ENCODE data around the gene TMEM18.

TMEM18 gene

DNA sequence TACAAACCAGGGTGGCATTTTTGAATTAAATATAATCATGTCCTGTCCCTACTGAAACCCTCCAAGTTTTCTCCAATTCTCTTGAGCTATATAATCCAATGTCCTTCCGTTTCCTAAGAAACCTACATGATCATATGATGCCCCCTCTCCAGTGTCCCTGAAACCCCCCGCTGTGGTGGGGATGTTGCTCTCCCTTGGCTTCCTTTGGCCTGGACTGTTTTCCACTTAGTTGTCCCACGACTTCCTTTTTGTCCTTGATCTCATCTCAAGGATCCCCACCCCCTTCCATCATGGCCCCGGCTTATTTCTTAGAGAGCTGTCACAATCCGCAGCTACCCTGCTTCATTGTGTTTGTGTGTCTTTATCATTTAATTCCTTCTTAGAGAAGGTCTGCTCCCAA, 43.8 kb downstream of the TMEM18 start:
- no peak for DNase-seq (ENCODE audit: low read depth)

DNA sequence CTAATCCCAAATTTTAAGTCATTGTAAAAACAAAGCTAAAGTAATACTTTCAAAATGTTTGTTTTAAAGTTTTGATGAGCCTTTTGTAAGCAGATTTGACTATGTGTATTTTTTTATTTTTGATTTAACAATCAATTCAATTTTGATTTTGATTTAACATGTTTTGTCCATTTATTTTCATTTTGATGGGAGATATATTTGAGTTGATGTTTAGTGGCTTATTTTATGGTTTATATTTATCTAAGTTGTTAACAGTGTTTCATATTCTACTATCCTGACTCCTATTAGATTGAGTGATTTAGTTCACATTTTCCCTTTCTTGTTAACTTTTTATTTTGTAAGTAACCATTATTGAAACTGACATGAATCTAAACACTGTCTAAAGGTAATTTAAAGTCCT, 44.7 kb downstream of the TMEM18 start:
- DNase-seq (ENCODE audit: low read depth), result no peak

DNA sequence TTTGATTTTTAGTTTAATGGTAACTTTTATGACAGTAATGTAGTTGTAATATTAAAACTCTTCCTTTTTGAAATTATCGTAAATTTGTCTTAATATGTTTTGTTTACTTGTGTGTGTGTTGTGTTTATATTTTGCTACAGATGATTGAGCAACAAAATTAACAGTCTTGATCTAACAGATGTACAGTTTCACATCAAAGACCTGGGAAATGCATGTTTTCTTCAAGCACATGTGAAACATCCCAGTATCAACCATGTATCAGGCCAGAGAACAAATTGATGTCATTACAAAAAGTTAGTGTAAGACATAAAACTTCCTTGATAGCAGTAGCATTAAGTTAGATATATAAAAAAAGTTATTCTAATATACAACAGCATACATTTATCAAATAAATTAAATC, 45.5 kb downstream of the TMEM18 start:
- DNase-seq (ENCODE audit: low read depth), result no peak

DNA sequence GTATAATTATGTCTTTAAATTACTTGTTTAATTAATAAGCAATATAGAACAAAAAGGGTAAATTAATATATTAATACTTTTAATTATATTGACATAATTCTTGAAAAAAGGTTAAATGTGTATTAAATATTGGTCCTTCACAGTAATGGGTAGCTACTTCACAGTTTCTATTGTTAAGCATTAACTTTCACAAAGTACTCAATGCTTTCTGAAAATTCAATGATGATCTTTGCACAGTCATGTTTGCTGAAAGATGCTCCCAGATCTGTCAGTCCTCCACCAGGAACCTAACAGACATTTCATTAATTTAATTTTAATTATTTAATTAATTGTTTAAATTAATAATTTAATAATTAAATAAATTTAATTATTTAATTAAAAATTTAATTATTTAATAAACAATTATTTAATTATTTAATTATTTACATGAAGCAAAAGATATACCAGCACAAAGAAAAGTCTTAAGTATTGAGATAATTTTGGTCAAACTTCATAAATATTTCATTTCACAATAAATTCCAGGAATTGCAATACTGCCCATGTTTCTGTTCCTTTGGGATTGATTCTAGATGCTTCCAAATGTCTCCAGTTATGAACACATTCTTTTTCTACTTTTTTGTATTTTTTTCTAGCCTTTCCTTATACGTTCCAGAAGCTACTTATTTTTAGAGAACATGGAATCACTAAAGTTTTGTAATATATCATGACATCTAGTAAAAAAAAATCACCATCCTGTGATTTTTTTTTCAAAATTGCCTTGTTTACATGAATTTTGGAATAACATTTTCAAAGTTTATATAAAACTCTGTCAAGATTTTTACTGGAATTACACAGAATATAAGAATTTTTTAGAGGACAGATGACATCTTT, 46.5 kb downstream of the TMEM18 start:
- no peak for DNase-seq (ENCODE audit: low read depth)

DNA sequence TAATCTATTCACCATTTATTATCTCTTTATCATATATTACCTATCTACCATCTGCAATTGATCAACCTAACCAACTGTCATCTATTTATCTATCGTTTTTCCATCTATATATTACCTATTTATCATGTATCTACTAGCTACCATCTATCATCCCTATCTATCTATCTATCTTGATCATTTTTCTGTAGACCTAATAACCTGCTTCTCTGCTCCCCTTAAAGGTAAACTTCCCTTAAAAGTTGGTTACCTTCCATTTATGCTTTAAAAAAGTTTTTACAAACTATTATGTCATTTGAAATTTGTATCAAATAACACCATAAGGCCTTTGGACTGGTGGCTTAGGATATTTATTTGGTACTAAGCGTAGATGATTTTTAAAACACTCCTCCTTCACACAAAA, 47.2 kb downstream of the TMEM18 start:
- DNase-seq (ENCODE audit: low read depth), result no peak

DNA sequence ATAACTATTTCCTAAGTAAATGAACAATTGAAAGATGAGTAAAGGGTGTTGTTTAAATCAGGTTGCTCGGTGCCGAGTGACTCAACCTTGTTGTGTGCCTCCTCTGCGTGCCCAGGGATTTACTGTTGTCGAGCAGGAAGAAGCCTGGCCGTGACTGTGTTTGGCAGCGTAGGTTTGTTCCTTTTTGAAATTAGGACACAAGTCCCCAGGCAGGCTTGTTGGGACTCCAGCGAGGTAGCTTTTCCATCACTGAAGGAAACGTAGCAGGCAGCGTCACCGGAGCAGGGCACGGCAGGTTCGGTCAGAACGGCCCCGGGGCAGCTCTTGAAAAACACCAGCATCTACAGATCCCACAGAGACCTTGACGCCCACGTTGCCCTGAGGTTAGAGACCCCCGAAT, 48.6 kb downstream of the TMEM18 start:
- no peak for DNase-seq (ENCODE audit: low read depth)

DNA sequence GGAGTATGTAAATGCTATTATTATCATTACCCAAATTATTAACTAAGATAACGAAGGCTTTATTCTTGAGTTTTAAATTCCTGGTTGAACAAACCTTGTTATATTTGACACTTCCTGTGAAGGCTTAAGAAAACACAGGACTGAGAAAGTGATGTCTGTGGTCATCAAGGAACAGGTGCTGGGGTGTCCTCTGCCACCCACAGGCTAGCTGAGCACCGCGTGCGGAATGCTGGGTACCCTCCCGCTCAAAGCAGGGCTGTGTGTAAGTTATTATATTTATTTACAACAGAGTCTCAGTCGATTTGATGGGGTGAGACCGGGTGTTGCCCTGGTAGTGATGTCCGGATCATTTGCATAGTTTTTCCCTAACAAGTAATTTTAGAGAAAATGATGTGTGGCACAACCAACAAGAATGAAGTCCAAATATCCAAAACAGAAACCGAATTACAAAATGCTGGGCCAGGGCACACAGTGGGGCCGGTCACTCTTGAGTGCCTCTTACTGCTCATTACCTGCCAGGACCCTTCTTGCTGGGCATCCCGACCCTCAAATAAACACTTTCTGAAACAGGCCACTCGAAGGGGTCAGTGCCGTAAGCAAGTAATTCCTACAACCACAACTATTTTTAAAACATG, 49.2 kb downstream of the TMEM18 start:
- DNase-seq (ENCODE audit: low read depth), result no peak

DNA sequence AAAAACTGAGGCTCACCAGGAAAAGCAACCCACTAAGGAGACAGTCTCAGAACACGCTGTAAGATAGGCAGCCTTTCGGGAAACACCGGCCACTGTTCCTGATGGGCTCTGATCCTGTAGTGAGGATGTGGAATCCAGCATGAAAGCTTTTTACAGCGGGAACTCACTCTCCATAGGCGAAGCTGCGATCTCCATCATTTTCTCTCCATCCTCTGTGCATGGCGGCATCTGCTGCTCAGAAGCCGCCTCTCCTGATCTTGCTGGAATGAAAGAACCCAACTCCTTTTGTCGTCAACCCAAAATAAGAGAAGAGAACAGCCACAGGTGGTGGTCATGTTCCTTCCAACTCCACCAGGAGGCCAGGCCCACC, 49.9 kb downstream of the TMEM18 start:
- DNase-seq (ENCODE audit: low read depth), result no peak

DNA sequence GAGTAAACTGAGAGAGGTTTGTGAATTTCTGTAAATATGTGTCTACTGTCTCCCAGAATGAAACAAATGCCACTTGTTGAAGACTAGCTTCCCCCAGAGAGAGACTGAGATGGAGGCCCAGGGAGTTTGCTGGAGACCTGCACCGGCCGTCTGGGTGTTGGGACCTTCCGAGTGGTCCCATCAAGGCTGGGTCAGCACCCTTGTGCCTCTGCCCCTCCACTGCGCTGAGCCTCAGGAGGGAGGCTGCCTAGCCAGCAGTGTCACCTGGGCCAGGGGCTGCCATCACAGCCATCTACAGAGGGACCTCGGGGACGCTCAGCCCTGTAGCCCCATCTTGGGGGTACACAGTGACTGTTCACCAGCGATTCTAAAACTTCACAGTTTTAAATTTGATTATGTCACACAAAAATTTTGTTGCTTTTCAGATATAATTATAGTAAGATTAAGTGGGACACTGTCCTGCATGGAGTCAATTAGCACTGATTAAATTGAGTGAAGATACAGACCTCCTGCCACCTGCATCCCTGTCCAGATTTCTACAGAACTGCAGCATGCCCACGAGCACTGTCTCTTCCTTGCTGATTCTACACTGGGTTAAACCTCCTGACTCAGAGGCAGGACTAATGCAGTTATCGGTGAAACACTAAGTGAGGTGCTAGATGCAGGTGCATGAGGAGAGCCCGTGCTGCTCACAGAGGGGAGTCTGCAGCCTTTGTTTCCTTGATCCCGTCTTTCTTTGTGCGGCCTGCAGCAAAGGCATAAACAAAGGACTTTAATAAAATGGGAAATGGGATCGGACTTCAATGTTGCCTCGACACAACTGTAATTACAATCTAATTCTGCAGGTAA, 50.5 kb downstream of the TMEM18 start:
- no peak for DNase-seq (ENCODE audit: low read depth)

DNA sequence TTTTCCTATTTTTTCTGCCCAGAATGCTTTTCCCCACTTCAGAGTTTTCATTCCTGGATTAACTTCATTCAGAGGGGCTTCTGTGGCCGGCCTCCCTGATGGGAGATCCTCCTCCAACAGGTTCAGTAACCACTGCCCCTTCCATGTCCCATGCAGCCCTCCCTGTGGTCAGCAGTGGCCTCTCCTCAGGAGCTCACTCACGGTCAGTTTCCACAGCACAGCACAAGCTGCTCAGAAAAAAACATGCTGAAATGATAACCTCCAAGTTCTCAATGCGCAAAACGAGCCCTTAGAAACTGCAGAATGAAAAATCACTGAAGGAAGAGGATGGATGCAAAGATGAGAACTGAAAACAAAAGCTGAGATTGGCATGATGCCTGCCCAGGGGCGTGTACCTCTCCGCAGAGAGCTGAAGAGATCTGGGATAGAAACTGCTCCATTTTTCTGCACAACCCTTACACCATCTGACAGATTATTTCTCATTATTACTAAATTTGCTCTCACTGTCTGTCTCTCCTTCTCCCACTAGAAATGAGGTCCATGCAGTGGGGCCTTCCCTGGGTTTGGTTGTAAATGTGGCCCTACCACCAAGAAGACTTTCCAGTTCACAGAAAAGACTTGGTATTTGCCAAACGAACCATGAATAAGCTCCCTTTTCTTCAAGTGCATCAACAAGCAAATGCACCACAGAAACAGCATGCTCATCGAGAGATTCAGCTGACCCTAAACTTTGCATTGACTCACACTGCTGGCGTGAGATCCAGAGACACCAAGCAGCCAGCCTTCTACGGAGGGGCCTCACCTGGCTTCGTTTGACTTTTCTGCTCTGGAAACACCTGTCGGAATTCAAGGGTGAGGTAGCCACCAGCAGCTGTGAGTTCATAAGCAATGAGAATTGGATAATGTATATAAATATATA, 51.5 kb downstream of the TMEM18 start:
- DNase-seq (ENCODE audit: low read depth), result no peak

DNA sequence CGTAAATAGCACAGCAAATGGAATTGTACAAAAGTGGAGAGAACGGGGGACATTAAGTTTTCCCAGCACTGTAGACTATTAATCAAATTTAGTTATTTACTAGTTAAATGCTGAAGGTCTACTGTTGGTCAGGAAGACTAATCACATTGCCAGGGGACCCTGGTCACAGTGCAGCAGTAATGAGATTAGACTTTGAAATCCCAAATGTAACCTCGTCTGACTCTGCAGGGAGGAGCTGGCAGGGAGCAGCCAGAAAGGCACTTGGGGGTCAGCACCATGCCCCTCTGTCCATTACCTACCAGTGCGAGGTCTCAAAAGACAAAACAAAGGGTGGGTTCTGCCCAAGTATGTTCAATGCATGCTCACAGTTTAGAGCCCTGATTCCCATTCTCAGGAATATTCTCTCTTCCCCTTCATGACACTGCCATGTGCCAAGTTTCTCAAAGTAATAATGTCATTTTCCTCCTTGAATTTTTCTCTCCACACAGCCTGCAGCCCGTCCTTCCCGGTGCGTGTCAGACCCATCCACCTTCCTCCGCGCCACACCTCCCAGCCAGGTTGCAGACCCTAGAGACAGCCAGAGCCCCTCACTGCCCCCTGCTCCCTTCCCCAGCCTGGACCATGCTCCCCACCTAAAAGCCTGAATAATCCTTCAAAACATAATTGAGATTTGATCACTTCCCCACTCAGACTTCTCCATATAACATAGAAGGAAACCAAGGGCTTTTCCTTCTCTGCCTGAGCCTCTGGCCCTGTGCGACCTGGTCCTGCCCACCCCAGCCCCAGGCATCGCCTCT, 52.5 kb downstream of the TMEM18 start:
- no peak for DNase-seq (ENCODE audit: low read depth)

DNA sequence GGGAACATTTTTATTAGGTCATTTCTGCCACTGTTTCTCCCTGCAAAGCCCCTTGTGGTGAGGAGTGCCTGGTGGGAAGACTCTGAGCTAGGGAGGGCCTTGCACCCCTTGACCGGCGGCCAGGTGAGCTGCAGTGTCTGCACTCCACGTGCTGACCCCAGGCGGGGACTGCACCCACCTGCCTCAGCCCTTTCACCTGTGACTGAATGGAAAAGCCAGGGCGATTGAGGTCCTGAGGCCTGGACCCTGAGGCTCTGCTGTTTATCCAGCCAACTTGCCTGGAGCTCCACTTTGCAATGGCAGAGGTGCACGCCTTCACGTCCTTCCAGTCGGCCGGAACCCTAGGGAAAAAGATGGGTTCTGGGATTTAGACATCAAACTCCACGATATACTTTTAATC, 53.1 kb downstream of the TMEM18 start:
- DNase-seq (ENCODE audit: low read depth), result no peak

DNA sequence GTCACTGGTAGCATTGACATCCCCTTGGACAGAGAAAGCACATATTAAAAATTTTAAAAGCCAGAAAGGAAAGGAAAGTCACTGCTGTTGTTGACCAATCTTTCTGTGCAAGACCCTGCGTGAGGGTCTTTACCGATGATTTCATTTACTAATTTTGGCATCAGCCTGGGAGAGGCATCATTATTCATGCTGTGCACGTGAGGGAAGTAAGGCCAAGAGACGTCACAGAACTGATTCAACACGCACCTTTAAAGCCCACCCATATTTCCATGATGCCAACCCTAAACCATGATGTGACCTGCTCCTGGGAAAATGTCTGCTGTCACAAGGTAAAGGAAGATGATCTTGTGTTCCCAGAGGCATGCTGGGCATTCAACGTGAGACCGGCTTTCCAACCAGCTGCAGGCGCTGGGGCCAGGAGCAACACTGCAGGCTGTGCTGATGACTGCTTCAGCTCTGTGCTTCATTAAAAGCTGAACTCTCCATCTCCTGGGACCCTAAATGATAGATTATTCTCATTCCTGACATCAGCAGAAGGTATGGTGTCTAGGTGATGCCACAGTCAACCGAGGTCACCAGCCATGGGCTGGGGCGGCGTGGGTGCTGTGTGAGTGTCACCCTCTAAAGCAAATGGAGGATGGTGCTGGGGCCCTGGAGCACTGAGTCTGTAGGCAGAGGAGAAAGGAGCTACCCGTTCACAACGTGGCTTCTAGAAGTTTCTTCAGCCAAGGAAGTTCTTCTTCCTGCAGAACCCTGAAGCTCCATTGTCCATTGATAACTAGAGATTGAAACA, 53.9 kb downstream of the TMEM18 start:
- DNase-seq (ENCODE audit: low read depth), result no peak

DNA sequence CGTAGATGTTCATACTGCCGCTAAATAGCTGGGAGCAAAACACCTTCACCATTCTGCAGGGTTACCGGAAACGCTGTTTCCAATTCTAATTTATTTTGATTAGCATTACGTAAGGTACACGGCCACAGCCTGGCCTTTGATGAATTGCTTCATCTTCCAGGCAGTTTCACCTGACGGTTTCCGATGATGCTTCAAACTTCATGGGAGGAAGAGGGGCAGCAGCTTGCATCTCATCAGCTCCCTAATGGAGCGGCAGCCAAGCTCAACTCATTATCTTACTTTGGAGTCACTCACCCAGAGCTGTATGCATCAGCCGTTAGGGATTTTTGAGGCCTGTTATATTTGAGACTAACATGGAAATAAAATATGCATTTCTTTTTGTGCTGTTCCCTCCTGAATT, 54.8 kb downstream of the TMEM18 start:
- DNase-seq (ENCODE audit: low read depth), result no peak

DNA sequence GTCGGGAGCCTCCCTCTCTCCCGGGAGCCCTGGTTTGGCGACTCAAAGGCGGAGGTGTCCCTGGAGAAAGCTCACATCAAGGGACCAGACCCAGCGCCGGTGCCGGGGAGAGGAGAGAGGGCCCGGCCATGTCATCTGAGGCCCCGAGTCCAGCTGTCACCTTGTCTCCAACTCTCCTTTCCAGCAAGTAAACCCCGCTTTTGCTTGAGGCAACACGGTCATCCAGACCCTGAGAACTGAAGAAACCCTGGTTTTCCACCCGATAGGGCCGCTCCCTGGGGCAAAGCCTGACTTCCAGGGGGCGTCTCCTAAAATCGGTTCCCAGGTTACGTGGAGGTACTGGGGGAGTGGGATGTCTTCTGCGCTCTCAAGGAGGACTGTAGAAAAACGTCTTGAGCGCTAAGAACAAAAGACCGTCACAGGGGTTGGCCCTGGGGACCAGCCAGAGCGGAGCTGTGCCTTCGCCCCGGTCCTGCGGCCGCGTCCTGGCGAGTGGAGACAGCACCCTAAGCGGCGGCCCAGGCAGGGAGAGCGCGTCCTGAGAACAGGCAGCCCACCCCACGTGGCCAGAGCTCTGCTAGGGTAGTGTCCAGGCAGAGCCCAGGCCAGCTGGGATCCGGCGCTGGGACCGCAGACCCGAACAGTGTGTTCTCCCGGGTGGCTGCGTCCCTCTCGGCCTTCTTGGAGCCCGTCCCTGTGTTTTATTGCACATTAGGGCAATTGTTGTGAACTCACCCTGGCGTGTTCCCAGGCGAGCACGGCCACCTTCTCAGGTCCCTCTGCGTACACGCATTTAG, 55.7 kb downstream of the TMEM18 start:
- DNase-seq (ENCODE audit: low read depth), result no peak

DNA sequence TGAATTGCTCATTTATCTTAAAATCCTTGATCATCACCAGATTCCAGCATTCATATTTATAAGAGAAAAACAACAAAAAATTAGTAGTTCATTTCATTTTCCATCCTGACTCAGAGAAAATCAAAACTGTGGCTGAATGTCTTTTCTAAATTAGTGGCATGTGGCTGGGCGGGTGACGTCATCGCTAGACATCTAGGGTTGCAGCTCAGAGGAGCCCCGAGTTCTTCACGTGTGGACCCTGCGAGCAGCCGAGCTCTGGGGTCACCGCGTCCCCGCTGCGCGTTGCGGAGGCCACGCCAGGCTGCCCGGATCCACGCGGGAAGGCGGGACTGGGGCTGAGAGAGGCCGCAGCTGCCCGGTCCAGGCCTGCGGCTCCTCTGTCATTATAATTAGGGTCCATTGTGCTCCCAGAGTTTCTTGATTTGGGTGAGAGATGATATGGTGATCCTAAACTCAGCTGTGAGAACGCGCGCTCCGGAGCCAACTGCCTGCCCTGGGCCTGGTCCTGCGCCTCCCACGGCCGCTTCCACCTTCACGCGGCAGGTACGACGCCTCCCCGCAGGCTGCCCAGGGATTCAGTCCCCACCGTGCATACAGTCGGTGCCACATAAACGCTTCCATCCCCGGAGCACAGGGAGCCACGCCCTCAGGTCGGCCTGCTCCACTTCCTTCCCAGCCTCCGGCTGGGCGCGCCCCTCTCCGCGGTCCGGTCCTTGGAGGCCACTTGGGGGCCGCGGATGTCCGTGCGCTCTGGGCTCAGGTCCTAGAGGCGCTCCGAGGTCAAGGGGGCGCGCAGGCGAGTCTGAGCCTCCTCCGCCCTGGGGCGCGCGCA, 56.5 kb downstream of the TMEM18 start:
- DNase-seq (ENCODE audit: low read depth), result no peak

DNA sequence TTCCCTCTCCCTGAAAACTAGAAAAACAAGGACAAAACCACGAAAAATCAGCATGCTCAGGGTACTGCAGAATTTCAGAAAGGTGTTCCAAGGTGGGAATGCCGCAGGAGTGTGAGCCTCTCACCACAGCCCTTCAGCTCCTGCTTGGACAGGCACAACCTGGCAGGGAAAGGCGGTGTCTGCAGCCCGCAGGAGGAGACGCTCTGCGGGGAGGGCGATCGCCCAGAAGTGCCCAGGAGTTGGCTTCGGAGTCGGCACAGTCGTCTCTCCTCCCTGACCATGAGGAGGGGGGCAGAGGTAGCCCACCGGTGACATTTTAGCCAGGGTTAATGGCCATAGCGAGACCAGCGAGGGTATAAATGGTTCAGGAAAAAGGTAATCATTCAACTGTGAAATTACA, 57.2 kb downstream of the TMEM18 start:
- DNase-seq (ENCODE audit: low read depth), result no peak

DNA sequence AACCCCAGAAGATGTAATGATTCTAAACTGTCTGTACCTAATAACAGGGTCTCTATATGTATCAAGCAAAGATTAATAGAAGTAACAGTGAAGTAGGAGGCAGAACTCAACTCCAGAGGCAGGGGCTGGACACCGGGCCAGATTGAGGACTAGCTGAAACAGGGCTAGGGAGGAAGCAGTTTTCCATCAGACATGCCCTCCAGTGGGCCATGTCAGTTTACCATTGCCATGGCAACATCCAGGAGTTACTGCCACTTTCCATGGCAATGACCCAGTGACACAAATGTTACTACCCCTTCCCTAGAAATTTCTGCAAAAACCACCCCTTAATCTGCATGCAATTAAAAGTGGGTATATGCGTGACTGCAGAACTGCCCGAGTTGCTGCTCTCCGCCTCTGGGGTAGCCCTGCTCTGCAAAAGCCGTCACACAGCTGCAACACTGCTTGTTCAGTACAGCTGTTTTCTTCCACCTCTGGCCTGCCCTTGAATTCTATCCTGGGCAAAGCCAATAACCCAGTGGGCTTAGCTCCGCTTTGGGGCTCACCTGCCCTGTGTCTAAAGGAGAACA, 58.7 kb downstream of the TMEM18 start:
- DNase-seq (ENCODE audit: low read depth), result no peak

Measured in fibroblast of gingiva (primary cell).